Measurements from ENCODE around the gene HPSE2.

DNA sequence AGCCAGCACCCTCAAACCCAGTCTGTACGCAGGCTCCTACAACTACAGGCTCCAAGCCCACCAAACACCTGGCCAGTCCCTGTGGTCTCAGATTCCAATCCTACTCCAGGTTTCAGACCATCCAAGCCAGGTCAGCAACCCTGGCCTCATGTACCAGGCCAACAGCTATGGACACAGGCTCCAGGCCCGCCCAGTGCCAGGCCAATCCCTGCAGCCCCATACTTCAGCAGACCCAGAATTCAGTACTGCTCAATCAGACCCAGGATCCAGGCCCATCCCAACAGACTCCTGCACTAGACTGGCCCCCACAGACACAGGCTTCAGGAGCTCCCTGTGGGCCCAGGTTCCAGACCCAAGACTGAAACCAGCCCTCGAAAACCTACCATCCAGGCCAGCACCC, 32.3 kb downstream of the HPSE2 start:
- TF ChIP-seq, protein P1, sequence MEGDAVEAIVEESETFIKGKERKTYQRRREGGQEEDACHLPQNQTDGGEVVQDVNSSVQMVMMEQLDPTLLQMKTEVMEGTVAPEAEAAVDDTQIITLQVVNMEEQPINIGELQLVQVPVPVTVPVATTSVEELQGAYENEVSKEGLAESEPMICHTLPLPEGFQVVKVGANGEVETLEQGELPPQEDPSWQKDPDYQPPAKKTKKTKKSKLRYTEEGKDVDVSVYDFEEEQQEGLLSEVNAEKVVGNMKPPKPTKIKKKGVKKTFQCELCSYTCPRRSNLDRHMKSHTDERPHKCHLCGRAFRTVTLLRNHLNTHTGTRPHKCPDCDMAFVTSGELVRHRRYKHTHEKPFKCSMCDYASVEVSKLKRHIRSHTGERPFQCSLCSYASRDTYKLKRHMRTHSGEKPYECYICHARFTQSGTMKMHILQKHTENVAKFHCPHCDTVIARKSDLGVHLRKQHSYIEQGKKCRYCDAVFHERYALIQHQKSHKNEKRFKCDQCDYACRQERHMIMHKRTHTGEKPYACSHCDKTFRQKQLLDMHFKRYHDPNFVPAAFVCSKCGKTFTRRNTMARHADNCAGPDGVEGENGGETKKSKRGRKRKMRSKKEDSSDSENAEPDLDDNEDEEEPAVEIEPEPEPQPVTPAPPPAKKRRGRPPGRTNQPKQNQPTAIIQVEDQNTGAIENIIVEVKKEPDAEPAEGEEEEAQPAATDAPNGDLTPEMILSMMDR (IDR thresholded peaks at IDR 0.05): no peak
- no peak for TF ChIP-seq POLR2A (IDR thresholded peaks at IDR 0.05)
